ENCODE results near the gene PRM1. TPM values are rescaled to one million over a fixed set of nuclear protein-coding genes. Genes with fewer than 3 reads are reported as not detected.
"Not testable (repeated sequence)": the region's sequence is repeated elsewhere in the genome, so short reads cannot be mapped to it uniquely, and the experiment has no call there.

PRM1 gene
- total RNA-seq, 1 donor from 2014 or later = not detected

DNA sequence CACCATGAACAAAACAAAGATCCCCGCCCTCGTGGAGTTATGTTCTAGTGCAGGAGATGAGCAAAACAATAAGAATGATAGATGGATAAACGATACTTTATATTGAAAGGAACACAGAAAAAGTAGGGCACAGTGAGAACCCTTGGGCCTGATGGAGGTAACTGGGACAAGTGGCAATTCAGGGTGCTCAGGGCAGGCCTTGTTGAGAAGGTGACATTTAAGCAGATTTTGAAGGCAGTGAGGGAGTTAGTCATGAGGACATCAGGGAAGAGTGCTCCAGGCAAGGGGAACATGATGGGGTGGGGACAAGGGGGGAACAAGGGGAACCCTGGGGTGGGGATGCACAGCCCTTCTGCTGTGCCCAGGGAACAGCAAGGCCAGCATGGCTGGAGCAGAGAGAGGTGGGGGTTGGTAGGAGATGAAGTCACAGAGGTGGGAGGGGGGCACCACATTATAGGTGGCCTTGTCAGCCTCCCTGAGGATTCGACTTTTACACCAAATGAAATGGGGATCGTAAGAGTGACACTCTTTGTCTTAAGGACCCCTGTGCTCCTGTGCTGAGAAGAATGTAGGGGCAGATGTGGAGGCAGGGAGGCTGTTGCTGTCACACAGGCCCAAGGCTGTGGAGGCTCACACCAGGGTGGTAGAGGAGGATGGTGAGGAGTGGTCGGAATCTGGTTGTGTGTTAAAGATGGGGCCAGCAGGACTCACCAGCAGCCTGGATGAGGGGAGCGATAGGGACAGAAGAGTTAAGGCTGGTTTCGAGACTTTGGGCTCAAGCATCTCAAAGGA, 9.2 kb upstream of the PRM1 start:
- Histone ChIP-seq H4K20me1 (ENCODE audit: insufficient read depth, low read length) (no peaks in the 10 kb centered on the region), H3K4me2 (ENCODE audit: low read length) (no peak overlapping the region), H3K27ac (ENCODE audit: low read depth, low read length) (no peak overlapping the region), H3K79me2 (ENCODE audit: insufficient read depth, low read length) (no peaks in the 10 kb centered on the region), H2AFZ (ENCODE audit: low read depth, low read length) (no peak overlapping the region), H3K9ac (ENCODE audit: low read length) (no peak overlapping the region), H3K4me1 (ENCODE audit: insufficient read depth, low read length) (no peaks in the 10 kb centered on the region), H3K27me3 (ENCODE audit: insufficient read depth, low read length) (no peaks in the 10 kb centered on the region), H3K9me3 (ENCODE audit: insufficient read depth, low read depth, low read length) (no peaks in the 10 kb centered on the region), H3K36me3 (ENCODE audit: insufficient read depth, low read length) (no peaks in the 10 kb centered on the region), H3K4me3 (ENCODE audit: insufficient read depth, low read depth, low read length) (no peak overlapping the region)
- FAIRE-seq = no peak
- peaks cover 28% of the 10 kb centered on the region for H3K27me3 Mint-ChIP-seq (ENCODE audit: low read depth, unreplicated experiment)
- no peak overlapping the region for H3K4me3 Mint-ChIP-seq (ENCODE audit: unreplicated experiment)
- H3K36me3 Mint-ChIP-seq (ENCODE audit: low read depth, unreplicated experiment) = no peaks in the 10 kb centered on the region
- DNase-seq (ENCODE audit: low read depth) = no peak
- no peak overlapping the region for H3K27ac Mint-ChIP-seq (ENCODE audit: unreplicated experiment)
- no peaks in the 10 kb centered on the region for H3K4me1 Mint-ChIP-seq (ENCODE audit: low read depth, unreplicated experiment)
- H3K9me3 Mint-ChIP-seq (ENCODE audit: unreplicated experiment) = no peaks in the 10 kb centered on the region
- TF ChIP-seq, protein P1, sequence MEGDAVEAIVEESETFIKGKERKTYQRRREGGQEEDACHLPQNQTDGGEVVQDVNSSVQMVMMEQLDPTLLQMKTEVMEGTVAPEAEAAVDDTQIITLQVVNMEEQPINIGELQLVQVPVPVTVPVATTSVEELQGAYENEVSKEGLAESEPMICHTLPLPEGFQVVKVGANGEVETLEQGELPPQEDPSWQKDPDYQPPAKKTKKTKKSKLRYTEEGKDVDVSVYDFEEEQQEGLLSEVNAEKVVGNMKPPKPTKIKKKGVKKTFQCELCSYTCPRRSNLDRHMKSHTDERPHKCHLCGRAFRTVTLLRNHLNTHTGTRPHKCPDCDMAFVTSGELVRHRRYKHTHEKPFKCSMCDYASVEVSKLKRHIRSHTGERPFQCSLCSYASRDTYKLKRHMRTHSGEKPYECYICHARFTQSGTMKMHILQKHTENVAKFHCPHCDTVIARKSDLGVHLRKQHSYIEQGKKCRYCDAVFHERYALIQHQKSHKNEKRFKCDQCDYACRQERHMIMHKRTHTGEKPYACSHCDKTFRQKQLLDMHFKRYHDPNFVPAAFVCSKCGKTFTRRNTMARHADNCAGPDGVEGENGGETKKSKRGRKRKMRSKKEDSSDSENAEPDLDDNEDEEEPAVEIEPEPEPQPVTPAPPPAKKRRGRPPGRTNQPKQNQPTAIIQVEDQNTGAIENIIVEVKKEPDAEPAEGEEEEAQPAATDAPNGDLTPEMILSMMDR (IDR thresholded peaks at IDR 0.05; ENCODE audit: insufficient read depth, low read depth, low read length) = no peak
- no peak for TF ChIP-seq EZH2 (IDR thresholded peaks at IDR 0.05; ENCODE audit: insufficient read depth, low read length)

DNA sequence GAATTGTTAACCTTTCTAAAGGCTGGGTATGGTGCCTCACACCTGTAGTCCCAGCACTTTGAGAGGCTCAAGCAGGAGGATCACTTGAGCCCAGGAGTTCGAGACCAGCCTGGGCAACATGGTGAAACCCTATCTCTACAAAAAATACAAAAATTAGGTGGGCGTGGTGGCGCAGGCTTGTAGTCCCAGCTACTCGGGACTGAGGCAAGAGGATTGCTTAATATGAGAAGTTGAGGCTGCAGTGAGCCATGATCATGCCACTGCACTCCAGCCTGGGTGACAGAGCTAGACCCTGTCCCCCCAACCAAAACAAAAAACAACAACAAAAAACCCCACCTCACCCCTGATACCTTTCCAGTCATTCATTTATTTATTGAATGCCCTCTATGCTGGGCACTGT, 8.6 kb upstream of the PRM1 start:
- not testable (repeated sequence) for FAIRE-seq; H3K4me1 ChIP-seq (ENCODE audit: insufficient read depth, low read length); H3K9ac ChIP-seq (ENCODE audit: low read length); H3K9me3 ChIP-seq (ENCODE audit: insufficient read depth, low read depth, low read length); H3K27ac Mint-ChIP-seq (ENCODE audit: unreplicated experiment); DNase-seq (ENCODE audit: low read depth); H3K36me3 Mint-ChIP-seq (ENCODE audit: low read depth, unreplicated experiment); H3K4me3 ChIP-seq (ENCODE audit: insufficient read depth, low read depth, low read length); H3K9me3 Mint-ChIP-seq (ENCODE audit: unreplicated experiment); H3K4me1 Mint-ChIP-seq (ENCODE audit: low read depth, unreplicated experiment); H4K20me1 ChIP-seq (ENCODE audit: insufficient read depth, low read length); H3K27me3 ChIP-seq (ENCODE audit: insufficient read depth, low read length); H3K79me2 ChIP-seq (ENCODE audit: insufficient read depth, low read length); H2AFZ ChIP-seq (ENCODE audit: low read depth, low read length); H3K36me3 ChIP-seq (ENCODE audit: insufficient read depth, low read length); H3K4me2 ChIP-seq (ENCODE audit: low read length); H3K27ac ChIP-seq (ENCODE audit: low read depth, low read length); H3K4me3 Mint-ChIP-seq (ENCODE audit: unreplicated experiment)
- peaks cover 33% of the 10 kb centered on the region for H3K27me3 Mint-ChIP-seq (ENCODE audit: low read depth, unreplicated experiment)

DNA sequence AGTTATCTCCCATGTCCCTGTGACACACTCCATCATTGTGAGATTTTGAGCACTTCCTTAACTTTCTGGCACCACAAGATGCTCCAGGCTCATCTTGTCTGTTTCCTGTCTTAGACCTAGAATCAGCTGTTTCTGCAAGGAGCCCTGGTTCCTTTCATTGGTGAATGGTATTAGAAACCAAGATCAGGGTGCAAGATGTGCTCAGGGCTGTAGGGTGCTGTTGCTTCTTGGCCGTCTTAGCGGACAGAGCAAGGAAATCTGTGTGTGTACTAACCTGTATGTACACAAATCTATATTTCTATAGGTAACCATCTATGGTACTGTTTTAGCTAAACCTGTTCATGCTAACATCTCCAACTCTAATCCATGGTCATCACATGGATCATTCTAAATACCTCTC, 8.1 kb upstream of the PRM1 start:
- Mint-ChIP-seq H3K36me3 (ENCODE audit: low read depth, unreplicated experiment) (no peaks in the 10 kb centered on the region), H3K4me1 (ENCODE audit: low read depth, unreplicated experiment) (no peaks in the 10 kb centered on the region), H3K27me3 (ENCODE audit: low read depth, unreplicated experiment) (peaks cover 35% of the 10 kb centered on the region), H3K27ac (ENCODE audit: unreplicated experiment) (no peak overlapping the region), H3K4me3 (ENCODE audit: unreplicated experiment) (no peak overlapping the region), H3K9me3 (ENCODE audit: unreplicated experiment) (no peaks in the 10 kb centered on the region)
- no peaks in the 10 kb centered on the region for H3K79me2 ChIP-seq (ENCODE audit: insufficient read depth, low read length)
- H2AFZ ChIP-seq (ENCODE audit: low read depth, low read length) = no peak overlapping the region
- H3K4me1 ChIP-seq (ENCODE audit: insufficient read depth, low read length) = no peaks in the 10 kb centered on the region
- H3K4me2 ChIP-seq (ENCODE audit: low read length) = no peak overlapping the region
- H3K9me3 ChIP-seq (ENCODE audit: insufficient read depth, low read depth, low read length) = no peaks in the 10 kb centered on the region
- no peaks in the 10 kb centered on the region for H4K20me1 ChIP-seq (ENCODE audit: insufficient read depth, low read length)
- FAIRE-seq (no peak), DNase-seq (ENCODE audit: low read depth) (no peak)
- H3K9ac ChIP-seq (ENCODE audit: low read length) = no peak overlapping the region
- no peak overlapping the region for H3K27ac ChIP-seq (ENCODE audit: low read depth, low read length)
- no peaks in the 10 kb centered on the region for H3K36me3 ChIP-seq (ENCODE audit: insufficient read depth, low read length)
- TF ChIP-seq, protein P1 (IDR thresholded peaks at IDR 0.05; ENCODE audit: insufficient read depth, low read depth, low read length) = no peak
- no peak for TF ChIP-seq EZH2 (IDR thresholded peaks at IDR 0.05; ENCODE audit: insufficient read depth, low read length)
- no peaks in the 10 kb centered on the region for H3K27me3 ChIP-seq (ENCODE audit: insufficient read depth, low read length)
- no peak overlapping the region for H3K4me3 ChIP-seq (ENCODE audit: insufficient read depth, low read depth, low read length)

All from astrocyte (in vitro differentiated cells and primary cell).